Liver (tissue), 9 donors: ENCODE data around the gene FRMD4A. TPM values are rescaled to one million over a fixed set of nuclear protein-coding genes. Genes with fewer than 3 reads are reported as not detected.

Source experiments
- DNase-seq: peaks from one replicate; pipeline ENCODE4 v3.0.0-alpha.2; 2017; ENCODE audit warnings: low spot score
- H3K27ac ChIP-seq, 2 donors: one replicate each; pipeline ENCODE4 v1.7.0; 2013; ENCODE audit warnings: inconsistent platforms in 2 of 2, low read length in 2 of 2, control low read depth in 1 of 2, low read depth in 1 of 2, mild to moderate bottlenecking in 1 of 2
- H3K27me3 ChIP-seq, 4 donors: one replicate each; pipeline versions ENCODE4 v1.6.1 to v1.7.0; 2013; ENCODE audit warnings: low read length in 3 of 4, inconsistent platforms in 1 of 4, mild to moderate bottlenecking in 1 of 4, moderate library complexity in 1 of 4; ENCODE audit not compliant: control insufficient read depth in 4 of 4, insufficient read depth in 4 of 4
- H3K36me3 ChIP-seq, 4 donors: one replicate each; pipeline versions ENCODE4 v1.6.1 to v1.7.0; 2013; ENCODE audit warnings: low read length in 3 of 4, mild to moderate bottlenecking in 3 of 4, low read depth in 1 of 4, moderate library complexity in 1 of 4; ENCODE audit not compliant: control insufficient read depth in 4 of 4, insufficient read depth in 3 of 4
- H3K4me1 ChIP-seq, 4 donors: one replicate each; pipeline versions ENCODE4 v1.6.1 to v1.7.0; 2013; ENCODE audit warnings: low read length in 3 of 4, mild to moderate bottlenecking in 3 of 4, moderate library complexity in 1 of 4; ENCODE audit not compliant: control insufficient read depth in 4 of 4, insufficient read depth in 4 of 4
- H3K4me3 ChIP-seq, 3 donors: one replicate each; pipeline versions ENCODE4 v1.6.1 to v1.7.0; 2013; ENCODE audit warnings: low read length in 3 of 3, control low read depth in 1 of 3, low read depth in 1 of 3, mild to moderate bottlenecking in 1 of 3
- H3K9ac ChIP-seq, 2 donors: one replicate each; pipeline ENCODE4 v1.7.0; 2013; ENCODE audit warnings: low read length in 2 of 2, mild to moderate bottlenecking in 2 of 2, moderate library complexity in 2 of 2, control low read depth in 1 of 2, low read depth in 1 of 2
- H3K9me3 ChIP-seq, 4 donors: one replicate each; pipeline versions ENCODE4 v1.6.1 to v1.7.0; 2013; ENCODE audit warnings: low read length in 3 of 4; ENCODE audit not compliant: control insufficient read depth in 4 of 4
- EGR1 ChIP-seq, 2 donors: IDR thresholded peaks; 2 replicates each; pipeline ENCODE4 v1.6.1; 2016 to 2018; ENCODE audit warnings: antibody characterized with exemption in 2 of 2, low read depth in 2 of 2
- FOXA2 ChIP-seq: IDR thresholded peaks from 2 replicates; pipeline ENCODE4 v1.6.1; 2016; ENCODE audit warnings: antibody characterized with exemption
- GABPA ChIP-seq, 2 donors: IDR thresholded peaks in 1 of 2; conservative IDR thresholded peaks in 1 of 2; 2 replicates each; pipeline ENCODE4 v1.6.1; 2016; ENCODE audit warnings: antibody characterized with exemption in 2 of 2, mild to moderate bottlenecking in 1 of 2, moderate library complexity in 1 of 2
- HNF4A ChIP-seq, 2 donors: conservative IDR thresholded peaks; 2 replicates each; pipeline ENCODE4 v1.6.1; 2016; ENCODE audit warnings: antibody characterized with exemption in 2 of 2, mild to moderate bottlenecking in 2 of 2
- HNF4G ChIP-seq: IDR thresholded peaks from 2 replicates; pipeline ENCODE4 v1.6.1; 2016; ENCODE audit warnings: antibody characterized with exemption
- JUND ChIP-seq, 2 donors: IDR thresholded peaks; 2 replicates each; pipeline ENCODE4 v1.6.1; 2016; ENCODE audit warnings: antibody characterized with exemption in 2 of 2
- NR2F2 ChIP-seq: IDR thresholded peaks from 2 replicates; pipeline ENCODE4 v1.6.1; 2016; ENCODE audit warnings: antibody characterized with exemption
- RAD21 ChIP-seq, 2 donors: IDR thresholded peaks; 2 replicates each; pipeline ENCODE4 v1.6.1; 2016; ENCODE audit warnings: antibody characterized with exemption in 2 of 2, mild to moderate bottlenecking in 2 of 2
- RXRA ChIP-seq, 2 donors: IDR thresholded peaks; 2 replicates each; pipeline ENCODE4 v1.6.1; 2017 to 2018; ENCODE audit warnings: antibody characterized with exemption in 2 of 2, mild to moderate bottlenecking in 1 of 2
- SP1 ChIP-seq: IDR thresholded peaks from 2 replicates; pipeline ENCODE4 v1.6.1; 2018; ENCODE audit warnings: antibody characterized with exemption, mild to moderate bottlenecking
- YY1 ChIP-seq: IDR thresholded peaks from 2 replicates; pipeline ENCODE4 v1.6.1; 2016; ENCODE audit warnings: antibody characterized with exemption, mild to moderate bottlenecking
- WGBS: extraction: QIAGEN DNeasy Blood & Tissue Kit; methylation state at CpG from one replicate; pipeline ENCODE4 v1.1.7; 2013; 5-methylcytosine and 5-hydroxymethylcytosine counted together
- polyA plus RNA-seq, 2 donors: library from polyadenylated mRNA; stranded (reverse) in 1 of 2; unstranded in 1 of 2; fragments of 200-250 nt in 1 of 2; fragments of >200 nt in 1 of 2; fragmentation: Nextera tagmentation in 1 of 2; extraction: Ambion mirVana in 1 of 2; gene quantifications; one replicate each; pipeline versions ENCODE4 v1.2.1 to v1.2.3, GENCODE V29; 2013 to 2015
- total RNA-seq, 2 donors: library from RNA; depleted of rRNA; stranded (reverse); fragments of >200 nt; gene quantifications; one replicate each; pipeline ENCODE4 v1.2.3, GENCODE V29; 2014
- TF ChIP-seq, protein P1 (sequence below): fragments of 150-350 bp; IDR thresholded peaks from 2 replicates; pipeline ENCODE4 v1.5.1; 2017; ENCODE audit warnings: improper control_type of control experiment, low read depth, low read length; ENCODE audit not compliant: missing input control
- TF ChIP-seq, protein P2 (sequence below): IDR thresholded peaks from 2 replicates; pipeline ENCODE4 v1.6.1; 2016; ENCODE audit warnings: antibody characterized with exemption
- TF ChIP-seq, protein P3 (sequence below): IDR thresholded peaks from 2 replicates; pipeline ENCODE4 v1.6.1; 2016; ENCODE audit warnings: antibody characterized with exemption
- TF ChIP-seq, protein P4 (sequence below): IDR thresholded peaks from 2 replicates; pipeline ENCODE4 v1.6.1; 2016; ENCODE audit warnings: antibody characterized with exemption, mild to moderate bottlenecking
- TF ChIP-seq, protein P5 (sequence below): IDR thresholded peaks from 2 replicates; pipeline ENCODE4 v1.6.1; 2016; ENCODE audit warnings: antibody characterized with exemption
- donor health status: healthy.
- donor health status: healthy.
- donor health status: healthy.
- donor health status: healthy.
- donor health status: healthy.

Gene FRMD4A
- total and polyA plus RNA-seq, 4 donors = 8.2 to 34.3 (median 13.1) TPM

DNA sequence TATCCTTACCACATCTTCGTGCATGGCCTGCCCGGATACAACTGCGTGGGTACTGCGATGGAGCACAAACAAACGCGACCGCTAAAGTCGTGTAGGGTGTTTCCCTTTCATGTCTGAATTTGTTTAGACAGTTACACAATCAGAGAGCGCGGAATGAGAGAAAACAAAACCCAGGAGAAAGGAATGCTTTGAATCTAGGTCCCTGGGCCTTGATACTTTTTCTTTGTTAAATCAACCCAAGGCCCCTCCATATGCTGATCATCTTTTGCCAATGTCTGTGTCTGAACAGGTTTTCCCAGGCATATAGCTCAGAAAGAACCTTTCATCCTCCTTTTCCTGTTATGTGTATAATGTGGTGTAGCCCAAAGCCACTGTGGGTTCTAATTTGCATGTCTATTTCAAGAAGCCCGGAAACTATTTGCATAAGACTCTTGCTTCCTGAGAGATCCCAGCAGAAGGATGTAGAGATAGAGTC is 145.8 kb downstream of the FRMD4A start:
- Histone ChIP-seq H3K27ac (no peak overlapping the region), H3K27me3 (peaks cover 0 to 15% (median 0%) of the 10 kb centered on the region in 4 donors), H3K4me1 (no peaks in the 10 kb centered on the region), H3K36me3 (no peaks in the 10 kb centered on the region), H3K9ac (no peak overlapping the region), H3K4me3 (no peak overlapping the region), H3K9me3 (no peaks in the 10 kb centered on the region)
- 32% methylated on average over 11 of the region's 11 CpGs for WGBS
- no peak for TF ChIP-seq GABPA (IDR thresholded peaks at IDR 0.05 in 1 of 2, conservative IDR thresholded peaks at IDR 0.05 in 1 of 2)
- TF ChIP-seq FOXA2 = no peak
- no peak for TF ChIP-seq JUND (IDR thresholded peaks at IDR 0.05)
- no peak for TF ChIP-seq HNF4A (conservative IDR thresholded peaks at IDR 0.05)
- TF ChIP-seq NR2F2 = no peak
- no peak for DNase-seq

DNA sequence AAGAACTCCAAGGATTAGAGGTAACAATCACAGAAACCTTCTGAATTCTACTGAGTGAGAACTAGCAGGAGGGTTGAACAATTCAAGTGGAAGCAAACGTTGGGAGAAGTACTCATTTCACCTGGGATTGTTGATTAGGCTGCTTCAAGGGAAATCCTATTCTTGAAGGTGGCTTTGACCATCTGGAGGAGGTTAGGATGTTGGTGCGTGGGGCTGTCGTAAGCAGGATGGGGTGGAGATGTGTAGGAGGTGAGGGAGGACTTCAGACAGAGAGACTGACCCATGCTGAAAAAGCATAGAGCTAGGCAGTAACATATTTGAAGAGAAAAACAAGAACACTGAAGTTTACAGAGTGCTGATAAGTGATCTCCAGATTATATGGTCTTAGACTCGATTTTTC is 147.9 kb downstream of the FRMD4A start:
- Histone ChIP-seq H3K9me3 (no peaks in the 10 kb centered on the region), H3K4me3 (no peak overlapping the region), H3K4me1 (no peaks in the 10 kb centered on the region), H3K27me3 (peaks cover 0 to 11% (median 0%) of the 10 kb centered on the region in 4 donors), H3K27ac (no peak overlapping the region), H3K9ac (no peak overlapping the region), H3K36me3 (no peaks in the 10 kb centered on the region)
- no peak for DNase-seq
- WGBS = 61% methylated on average over 4 of the region's 4 CpGs
- no peak for TF ChIP-seq FOXA2
- TF ChIP-seq, protein P1, sequence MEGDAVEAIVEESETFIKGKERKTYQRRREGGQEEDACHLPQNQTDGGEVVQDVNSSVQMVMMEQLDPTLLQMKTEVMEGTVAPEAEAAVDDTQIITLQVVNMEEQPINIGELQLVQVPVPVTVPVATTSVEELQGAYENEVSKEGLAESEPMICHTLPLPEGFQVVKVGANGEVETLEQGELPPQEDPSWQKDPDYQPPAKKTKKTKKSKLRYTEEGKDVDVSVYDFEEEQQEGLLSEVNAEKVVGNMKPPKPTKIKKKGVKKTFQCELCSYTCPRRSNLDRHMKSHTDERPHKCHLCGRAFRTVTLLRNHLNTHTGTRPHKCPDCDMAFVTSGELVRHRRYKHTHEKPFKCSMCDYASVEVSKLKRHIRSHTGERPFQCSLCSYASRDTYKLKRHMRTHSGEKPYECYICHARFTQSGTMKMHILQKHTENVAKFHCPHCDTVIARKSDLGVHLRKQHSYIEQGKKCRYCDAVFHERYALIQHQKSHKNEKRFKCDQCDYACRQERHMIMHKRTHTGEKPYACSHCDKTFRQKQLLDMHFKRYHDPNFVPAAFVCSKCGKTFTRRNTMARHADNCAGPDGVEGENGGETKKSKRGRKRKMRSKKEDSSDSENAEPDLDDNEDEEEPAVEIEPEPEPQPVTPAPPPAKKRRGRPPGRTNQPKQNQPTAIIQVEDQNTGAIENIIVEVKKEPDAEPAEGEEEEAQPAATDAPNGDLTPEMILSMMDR = no peak
- TF ChIP-seq RXRA (IDR thresholded peaks at IDR 0.05) = no peak
- TF ChIP-seq YY1 = no peak
- TF ChIP-seq EGR1 (IDR thresholded peaks at IDR 0.05; ENCODE audit: low read depth in 2 of 2) = no peak
- TF ChIP-seq JUND (IDR thresholded peaks at IDR 0.05) = no peak
- TF ChIP-seq HNF4G = no peak
- TF ChIP-seq, protein P2, sequence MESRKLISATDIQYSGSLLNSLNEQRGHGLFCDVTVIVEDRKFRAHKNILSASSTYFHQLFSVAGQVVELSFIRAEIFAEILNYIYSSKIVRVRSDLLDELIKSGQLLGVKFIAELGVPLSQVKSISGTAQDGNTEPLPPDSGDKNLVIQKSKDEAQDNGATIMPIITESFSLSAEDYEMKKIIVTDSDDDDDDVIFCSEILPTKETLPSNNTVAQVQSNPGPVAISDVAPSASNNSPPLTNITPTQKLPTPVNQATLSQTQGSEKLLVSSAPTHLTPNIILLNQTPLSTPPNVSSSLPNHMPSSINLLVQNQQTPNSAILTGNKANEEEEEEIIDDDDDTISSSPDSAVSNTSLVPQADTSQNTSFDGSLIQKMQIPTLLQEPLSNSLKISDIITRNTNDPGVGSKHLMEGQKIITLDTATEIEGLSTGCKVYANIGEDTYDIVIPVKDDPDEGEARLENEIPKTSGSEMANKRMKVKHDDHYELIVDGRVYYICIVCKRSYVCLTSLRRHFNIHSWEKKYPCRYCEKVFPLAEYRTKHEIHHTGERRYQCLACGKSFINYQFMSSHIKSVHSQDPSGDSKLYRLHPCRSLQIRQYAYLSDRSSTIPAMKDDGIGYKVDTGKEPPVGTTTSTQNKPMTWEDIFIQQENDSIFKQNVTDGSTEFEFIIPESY = no peak
- no peak for TF ChIP-seq RAD21 (IDR thresholded peaks at IDR 0.05)
- TF ChIP-seq, protein P3, sequence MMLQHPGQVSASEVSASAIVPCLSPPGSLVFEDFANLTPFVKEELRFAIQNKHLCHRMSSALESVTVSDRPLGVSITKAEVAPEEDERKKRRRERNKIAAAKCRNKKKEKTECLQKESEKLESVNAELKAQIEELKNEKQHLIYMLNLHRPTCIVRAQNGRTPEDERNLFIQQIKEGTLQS = no peak
- TF ChIP-seq, protein P4, sequence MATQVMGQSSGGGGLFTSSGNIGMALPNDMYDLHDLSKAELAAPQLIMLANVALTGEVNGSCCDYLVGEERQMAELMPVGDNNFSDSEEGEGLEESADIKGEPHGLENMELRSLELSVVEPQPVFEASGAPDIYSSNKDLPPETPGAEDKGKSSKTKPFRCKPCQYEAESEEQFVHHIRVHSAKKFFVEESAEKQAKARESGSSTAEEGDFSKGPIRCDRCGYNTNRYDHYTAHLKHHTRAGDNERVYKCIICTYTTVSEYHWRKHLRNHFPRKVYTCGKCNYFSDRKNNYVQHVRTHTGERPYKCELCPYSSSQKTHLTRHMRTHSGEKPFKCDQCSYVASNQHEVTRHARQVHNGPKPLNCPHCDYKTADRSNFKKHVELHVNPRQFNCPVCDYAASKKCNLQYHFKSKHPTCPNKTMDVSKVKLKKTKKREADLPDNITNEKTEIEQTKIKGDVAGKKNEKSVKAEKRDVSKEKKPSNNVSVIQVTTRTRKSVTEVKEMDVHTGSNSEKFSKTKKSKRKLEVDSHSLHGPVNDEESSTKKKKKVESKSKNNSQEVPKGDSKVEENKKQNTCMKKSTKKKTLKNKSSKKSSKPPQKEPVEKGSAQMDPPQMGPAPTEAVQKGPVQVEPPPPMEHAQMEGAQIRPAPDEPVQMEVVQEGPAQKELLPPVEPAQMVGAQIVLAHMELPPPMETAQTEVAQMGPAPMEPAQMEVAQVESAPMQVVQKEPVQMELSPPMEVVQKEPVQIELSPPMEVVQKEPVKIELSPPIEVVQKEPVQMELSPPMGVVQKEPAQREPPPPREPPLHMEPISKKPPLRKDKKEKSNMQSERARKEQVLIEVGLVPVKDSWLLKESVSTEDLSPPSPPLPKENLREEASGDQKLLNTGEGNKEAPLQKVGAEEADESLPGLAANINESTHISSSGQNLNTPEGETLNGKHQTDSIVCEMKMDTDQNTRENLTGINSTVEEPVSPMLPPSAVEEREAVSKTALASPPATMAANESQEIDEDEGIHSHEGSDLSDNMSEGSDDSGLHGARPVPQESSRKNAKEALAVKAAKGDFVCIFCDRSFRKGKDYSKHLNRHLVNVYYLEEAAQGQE = no peak
- no peak for TF ChIP-seq HNF4A (conservative IDR thresholded peaks at IDR 0.05)
- no peak for TF ChIP-seq NR2F2
- TF ChIP-seq, protein P5, sequence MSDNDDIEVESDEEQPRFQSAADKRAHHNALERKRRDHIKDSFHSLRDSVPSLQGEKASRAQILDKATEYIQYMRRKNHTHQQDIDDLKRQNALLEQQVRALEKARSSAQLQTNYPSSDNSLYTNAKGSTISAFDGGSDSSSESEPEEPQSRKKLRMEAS = no peak
- no peak for TF ChIP-seq GABPA (IDR thresholded peaks at IDR 0.05 in 1 of 2, conservative IDR thresholded peaks at IDR 0.05 in 1 of 2)
- TF ChIP-seq SP1 = no peak
